DOHH2 (cell line): ENCODE data around the gene AMIGO3.

Experiments used
- H3F3A ChIP-seq: fragments of 200-600 bp; sonication (generic), shearing (Covaris generic); 2 replicates; pipeline ENCODE4 v1.6.0; 2016; ENCODE audit warnings: antibody characterized with exemption, mild to moderate bottlenecking; ENCODE audit not compliant: control insufficient read depth, insufficient read depth
- H3K27ac ChIP-seq: fragments of 200-600 bp; sonication (generic); 2 replicates; pipeline ENCODE4 v1.5.1; 2014; ENCODE audit warnings: low read depth, mild to moderate bottlenecking, low read length, moderate library complexity
- H3K27me3 ChIP-seq: fragments of 200-600 bp; sonication (generic); 2 replicates; pipeline ENCODE4 v1.6.1; 2014; ENCODE audit warnings: mild to moderate bottlenecking, low read length, mixed read lengths; ENCODE audit not compliant: control insufficient read depth
- H3K36me3 ChIP-seq: fragments of 200-600 bp; sonication (generic); 2 replicates; pipeline ENCODE4 v1.6.1; 2014; ENCODE audit warnings: mild to moderate bottlenecking, low read length, moderate library complexity, mixed read lengths; ENCODE audit not compliant: control insufficient read depth
- H3K4me1 ChIP-seq: fragments of 200-600 bp; sonication (generic); 2 replicates; pipeline ENCODE4 v1.6.1; 2014; ENCODE audit warnings: mild to moderate bottlenecking, low read length, mixed read lengths; ENCODE audit not compliant: control insufficient read depth
- H3K4me2 ChIP-seq: fragments of 200-600 bp; sonication (generic); 2 replicates; pipeline ENCODE4 v1.6.0; 2014; ENCODE audit warnings: mild to moderate bottlenecking, low read length, moderate library complexity
- H3K4me3 ChIP-seq: fragments of 200-600 bp; sonication (generic); 2 replicates; pipeline ENCODE4 v1.5.1; 2014; ENCODE audit warnings: mild to moderate bottlenecking, low read length, mixed read lengths
- H3K79me2 ChIP-seq: fragments of 200-600 bp; sonication (generic); 2 replicates; pipeline ENCODE4 v1.6.1; 2014; ENCODE audit warnings: mild to moderate bottlenecking, low read length, mixed read lengths; ENCODE audit not compliant: control insufficient read depth
- H3K9me2 ChIP-seq: fragments of 200-600 bp; sonication (generic); replicated peaks from 2 replicates; pipeline ENCODE4 v1.6.1; 2014; ENCODE audit warnings: mild to moderate bottlenecking, low read length, mixed read lengths; ENCODE audit not compliant: control insufficient read depth
- H3K9me3 ChIP-seq: fragments of 200-600 bp; sonication (generic); 2 replicates; pipeline ENCODE4 v1.6.1; 2014; ENCODE audit warnings: antibody characterized with exemption, low read length, mixed read lengths; ENCODE audit not compliant: control insufficient read depth, insufficient read depth
- H4K20me1 ChIP-seq: fragments of 200-600 bp; sonication (generic); 2 replicates; pipeline ENCODE4 v1.6.0; 2014; ENCODE audit warnings: low read depth, mild to moderate bottlenecking, antibody characterized with exemption, low read length, moderate library complexity; ENCODE audit not compliant: control insufficient read depth, insufficient read depth
- EZH2phosphoT487 ChIP-seq: fragments of 200-600 bp; sonication (generic); IDR thresholded peaks from 2 replicates; pipeline ENCODE4 v1.6.1; 2017; ENCODE audit warnings: borderline replicate concordance, mild to moderate bottlenecking, antibody characterized with exemption, low read length, moderate library complexity, mixed read lengths
- TF ChIP-seq, protein P1 (sequence below): fragments of 200-600 bp; sonication (generic); IDR thresholded peaks from one replicate; pipeline ENCODE4 v1.5.1; 2014; ENCODE audit warnings: antibody characterized with exemption, mild to moderate bottlenecking, low read depth, low read length; ENCODE audit not compliant: poor library complexity, severe bottlenecking

The AMIGO3 gene

GRCh38 chr3:49723628-49724551, 4.4 kb upstream of the AMIGO3 start, which contains the start of gene GMPPB:
TSS of gene GMPPB (minus strand) at chr3:49723951. CDS start at chr3:49723726, 225 bp downstream.
- Histone ChIP-seq H3K9me2 (no peaks in the 10 kb centered on the region), H3K4me1 (peaks cover 58% of the 10 kb centered on the region), H3K27ac (peak within 1 kb of the TSS; percentile 81), H3K79me2 (peaks cover 31% of the 10 kb centered on the region), H3K27me3 (no peaks in the 10 kb centered on the region), H4K20me1 (no peaks in the 10 kb centered on the region), H3K9me3 (no peaks in the 10 kb centered on the region), H3K4me3 (peak within 1 kb of the TSS; percentile 90), H3F3A (peaks cover 7% of the 10 kb centered on the region), H3K4me2 (peak within 1 kb of the TSS; percentile 98), H3K36me3 (peaks cover 69% of the 10 kb centered on the region)
- no peak for TF ChIP-seq EZH2phosphoT487
- TF ChIP-seq, protein P1, sequence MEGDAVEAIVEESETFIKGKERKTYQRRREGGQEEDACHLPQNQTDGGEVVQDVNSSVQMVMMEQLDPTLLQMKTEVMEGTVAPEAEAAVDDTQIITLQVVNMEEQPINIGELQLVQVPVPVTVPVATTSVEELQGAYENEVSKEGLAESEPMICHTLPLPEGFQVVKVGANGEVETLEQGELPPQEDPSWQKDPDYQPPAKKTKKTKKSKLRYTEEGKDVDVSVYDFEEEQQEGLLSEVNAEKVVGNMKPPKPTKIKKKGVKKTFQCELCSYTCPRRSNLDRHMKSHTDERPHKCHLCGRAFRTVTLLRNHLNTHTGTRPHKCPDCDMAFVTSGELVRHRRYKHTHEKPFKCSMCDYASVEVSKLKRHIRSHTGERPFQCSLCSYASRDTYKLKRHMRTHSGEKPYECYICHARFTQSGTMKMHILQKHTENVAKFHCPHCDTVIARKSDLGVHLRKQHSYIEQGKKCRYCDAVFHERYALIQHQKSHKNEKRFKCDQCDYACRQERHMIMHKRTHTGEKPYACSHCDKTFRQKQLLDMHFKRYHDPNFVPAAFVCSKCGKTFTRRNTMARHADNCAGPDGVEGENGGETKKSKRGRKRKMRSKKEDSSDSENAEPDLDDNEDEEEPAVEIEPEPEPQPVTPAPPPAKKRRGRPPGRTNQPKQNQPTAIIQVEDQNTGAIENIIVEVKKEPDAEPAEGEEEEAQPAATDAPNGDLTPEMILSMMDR, result no peak

DNA sequence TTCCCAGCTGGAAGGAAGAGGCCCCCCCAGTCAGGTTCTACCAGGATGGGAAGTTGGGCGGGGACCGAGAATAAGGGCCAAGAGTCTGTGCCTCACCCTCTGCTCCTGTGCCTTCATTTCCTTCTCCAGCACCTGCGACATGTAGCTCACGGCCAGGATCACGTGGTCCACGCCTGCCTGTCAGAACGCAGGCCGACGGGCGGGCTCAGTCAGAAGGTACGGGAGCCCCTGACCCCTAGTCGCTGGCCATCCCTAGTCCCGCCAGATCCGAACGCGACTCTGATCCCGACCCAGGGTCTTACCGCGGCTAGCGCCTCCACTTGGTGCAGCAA, 3.8 kb upstream of the AMIGO3 start:
- Histone ChIP-seq H3K9me3 (no peaks in the 10 kb centered on the region), H3K27ac (peak overlapping the region; percentile 67), H3K36me3 (peaks cover 72% of the 10 kb centered on the region), H3K4me2 (peak overlapping the region; percentile 59), H3F3A (peaks cover 7% of the 10 kb centered on the region), H3K4me1 (peaks cover 63% of the 10 kb centered on the region), H3K79me2 (peaks cover 31% of the 10 kb centered on the region), H3K27me3 (no peaks in the 10 kb centered on the region), H3K4me3 (peak overlapping the region; percentile 90), H3K9me2 (no peaks in the 10 kb centered on the region), H4K20me1 (no peaks in the 10 kb centered on the region)
- no peak for TF ChIP-seq EZH2phosphoT487
- TF ChIP-seq, protein P1, result no peak

DNA sequence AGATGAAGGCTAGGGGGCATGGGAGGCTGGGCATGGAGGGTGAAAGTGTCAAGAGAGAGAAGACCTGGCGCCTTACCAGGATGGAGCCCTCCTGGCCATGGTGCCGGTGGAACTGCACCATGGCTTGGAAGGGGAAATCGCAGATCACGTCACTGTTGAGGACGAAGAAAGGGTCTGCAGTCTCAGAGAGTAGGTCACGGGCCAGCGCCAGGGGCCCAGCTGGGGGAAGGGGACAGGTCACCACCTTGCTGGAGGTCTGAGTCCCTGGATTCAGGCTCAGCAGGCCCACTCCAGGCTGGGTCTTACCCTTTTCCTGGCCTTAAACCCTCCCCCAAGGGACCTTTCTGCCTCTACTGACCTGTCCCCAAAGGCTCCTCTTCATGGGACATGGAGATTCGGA, 3.4 kb upstream of the AMIGO3 start:
- Histone ChIP-seq H3K4me3 (peak overlapping the region; percentile 90), H3K9me2 (no peaks in the 10 kb centered on the region), H3K79me2 (peaks cover 31% of the 10 kb centered on the region), H3K4me2 (peak overlapping the region; percentile 59), H3K27me3 (no peaks in the 10 kb centered on the region), H3K27ac (peak overlapping the region; percentile 67), H3F3A (peaks cover 7% of the 10 kb centered on the region), H3K4me1 (peaks cover 61% of the 10 kb centered on the region), H4K20me1 (no peaks in the 10 kb centered on the region), H3K36me3 (peaks cover 72% of the 10 kb centered on the region), H3K9me3 (no peaks in the 10 kb centered on the region)
- TF ChIP-seq EZH2phosphoT487, result no peak
- TF ChIP-seq, protein P1, result no peak
